ENCODE measurements around the gene KDM2A. TPM values are rescaled to one million over a fixed set of nuclear protein-coding genes. Genes with fewer than 3 reads are reported as not detected.
A peak's percentile ranks its signal among the peaks of the same experiment; 100 is the strongest.

Gene KDM2A
- total and polyA plus RNA-seq, 2 of the 13 experiments (the other 11 are each of a cell fraction or from before 2014, with no cell fraction given) = 31.3 to 31.4 TPM

GRCh38 chr11:67303132-67303834 lies 184.2 kb downstream of the KDM2A start, which contains the start of gene SSH3 (continued):
- TF ChIP-seq ZNF275 (CRISPR knock-in tag; IDR thresholded peaks at IDR 0.05; ENCODE audit: borderline replicate concordance) (peak; percentile 40; the same call in 1 of the 2 replicates), HIVEP1 (CRISPR knock-in tag; IDR thresholded peaks at IDR 0.05) (no peak), ZNF710 (CRISPR knock-in tag; IDR thresholded peaks at IDR 0.05; ENCODE audit: borderline replicate concordance) (peak; percentile 15; the same call in 1 of the 2 replicates), KMT2A (CRISPR knock-in tag; IDR thresholded peaks at IDR 0.05) (0 out of 2 replicates have a peak, but pooled peaks have one; percentile 17), EEA1 (CRISPR knock-in tag; IDR thresholded peaks at IDR 0.05; ENCODE audit: borderline replicate concordance) (peak; percentile 86; the same call in 1 of the 2 replicates), RBFOX2 (IDR thresholded peaks at IDR 0.05; ENCODE audit: low read depth, low read length) (peak; percentile 73), HNRNPL (IDR thresholded peaks at IDR 0.05; ENCODE audit: low read depth, low read length) (peak; percentile 92; the same call in 1 of the 2 replicates), ZNF20 (CRISPR knock-in tag; IDR thresholded peaks at IDR 0.05) (0 out of 2 replicates have a peak, but pooled peaks have one; percentile 82), TRIM22 (IDR thresholded peaks at IDR 0.05) (no peak), MEF2D (CRISPR knock-in tag; IDR thresholded peaks at IDR 0.05) (peak; percentile 27; the same call in 1 of the 2 replicates), ZFP91 (CRISPR knock-in tag; IDR thresholded peaks at IDR 0.05; ENCODE audit: borderline replicate concordance) (peak; percentile 100), HIC2 (CRISPR knock-in tag; IDR thresholded peaks at IDR 0.05; ENCODE audit: low read depth) (peak; percentile 90), ZGPAT (CRISPR knock-in tag; IDR thresholded peaks at IDR 0.05) (peak; percentile 44; the same call in 1 of the 2 replicates), ZBTB38 (CRISPR knock-in tag; IDR thresholded peaks at IDR 0.05) (0 out of 2 replicates have a peak, but pooled peaks have one; percentile 22), ZNF496 (CRISPR knock-in tag; IDR thresholded peaks at IDR 0.05; ENCODE audit: insufficient replicate concordance) (no peak)
